Liver (tissue), 3 donors: ENCODE measurements around the gene TCERG1L.

Experiments used
- CTCF ChIP-seq: fragments of 150-350 bp; IDR thresholded peaks from 2 replicates; pipeline ENCODE4 v1.5.1; 2017; ENCODE audit warnings: improper control_type of control experiment, low read depth, low read length; ENCODE audit not compliant: missing input control
- FOXA1 ChIP-seq: IDR thresholded peaks from 2 replicates; pipeline ENCODE4 v1.6.1; 2016; ENCODE audit warnings: antibody characterized with exemption
- JUND ChIP-seq, 2 donors: IDR thresholded peaks; 2 replicates each; pipeline ENCODE4 v1.6.1; 2016; ENCODE audit warnings: antibody characterized with exemption in 2 of 2
- RAD21 ChIP-seq, 2 donors: IDR thresholded peaks; 2 replicates each; pipeline ENCODE4 v1.6.1; 2016; ENCODE audit warnings: antibody characterized with exemption in 2 of 2, mild to moderate bottlenecking in 2 of 2
- REST ChIP-seq: IDR thresholded peaks from 2 replicates; pipeline ENCODE4 v1.6.1; 2016; ENCODE audit warnings: antibody characterized with exemption, mild to moderate bottlenecking
- RXRA ChIP-seq, 2 donors: IDR thresholded peaks; 2 replicates each; pipeline ENCODE4 v1.6.1; 2017 to 2018; ENCODE audit warnings: antibody characterized with exemption in 2 of 2, mild to moderate bottlenecking in 1 of 2
- TAF1 ChIP-seq: conservative IDR thresholded peaks from 2 replicates; pipeline ENCODE4 v1.6.1; 2016; ENCODE audit warnings: antibody characterized with exemption, mild to moderate bottlenecking
- YY1 ChIP-seq: IDR thresholded peaks from 2 replicates; pipeline ENCODE4 v1.6.1; 2016; ENCODE audit warnings: antibody characterized with exemption, mild to moderate bottlenecking
- donor health status: healthy.
- donor health status: healthy.

- TF ChIP-seq CTCF = no peak
- TF ChIP-seq RXRA (IDR thresholded peaks at IDR 0.05) = no peak
- no peak for TF ChIP-seq REST
- TF ChIP-seq RAD21 (IDR thresholded peaks at IDR 0.05) = no peak
- no peak for TF ChIP-seq JUND (IDR thresholded peaks at IDR 0.05)
- no peak for TF ChIP-seq YY1
- TF ChIP-seq FOXA1 = no peak
- no peak for TF ChIP-seq TAF1
These were observed 127.0 kb downstream of the TCERG1L start for GRCh38 chr10:131184503-131184902.
